H1 (cell line): Measurements from ENCODE around the gene CDH7. TPM values are rescaled to one million over a fixed set of nuclear protein-coding genes. Genes with fewer than 3 reads are reported as not detected.

Source experiments
- CTCF ChIA-PET: fragments of 300-600 bp; sonication (Branson Sonifier 250); formaldehyde crosslinking; loops from one replicate; lab custom pipeline; 2021; ENCODE audit not compliant: partially characterized antibody; lab: Charles Lee
- POLR2A ChIA-PET: fragments of 300-600 bp; sonication (Branson Sonifier 250); formaldehyde crosslinking; loops from one replicate; lab custom pipeline; 2021; ENCODE audit warnings: inconsistent platforms; ENCODE audit not compliant: partially characterized antibody; lab: Charles Lee
- DNase-seq, 2 experiments: peaks; one replicate each; pipeline versions ENCODE4 v3.0.0 to v3.0.0-alpha.2; 2010 to 2022; ENCODE audit warnings: low spot score in 2 of 2, low read depth in 1 of 2, mixed read lengths in 1 of 2
- FAIRE-seq: peaks from 2 replicates; lab custom pipeline; 2011; peaks lifted over from hg19 to GRCh38; lab: Jason Lieb, UNC
- H2AFZ ChIP-seq: 2 replicates; pipeline ENCODE4 v1.8.1; 2012; ENCODE audit warnings: low read length, inconsistent platforms
- H2AK5ac ChIP-seq: 2 replicates; pipeline ENCODE4 v1.6.1; 2013; ENCODE audit warnings: low read depth, low read length
- H2BK120ac ChIP-seq: replicated peaks from 2 replicates; pipeline ENCODE3; 2013; ENCODE audit warnings: low read depth, low read length, inconsistent platforms
- H2BK12ac ChIP-seq: 2 replicates; pipeline ENCODE4 v1.6.1; 2013; ENCODE audit warnings: low read depth, low read length
- H2BK15ac ChIP-seq: 2 replicates; pipeline ENCODE4 v1.6.1; 2013; ENCODE audit warnings: low read length
- H2BK20ac ChIP-seq: 2 replicates; pipeline ENCODE4 v1.6.1; 2013; ENCODE audit warnings: low read length
- H2BK5ac ChIP-seq: 2 replicates; pipeline ENCODE4 v1.6.1; 2013; ENCODE audit warnings: low read depth, low read length
- H3K14ac ChIP-seq: 2 replicates; pipeline ENCODE4 v1.6.1; 2013; ENCODE audit warnings: inconsistent platforms; ENCODE audit not compliant: insufficient read length
- H3K18ac ChIP-seq: 2 replicates; pipeline ENCODE4 v1.6.1; 2013; ENCODE audit warnings: low read length; ENCODE audit errors: extremely low read depth
- H3K23ac ChIP-seq: 2 replicates; pipeline ENCODE4 v1.6.1; 2013; ENCODE audit warnings: inconsistent platforms; ENCODE audit not compliant: insufficient read length
- H3K23me2 ChIP-seq: 2 replicates; pipeline ENCODE4 v1.6.1; 2013; ENCODE audit warnings: low read depth, low read length
- H3K27ac ChIP-seq: 2 replicates; pipeline ENCODE4 v1.6.1; 2011; ENCODE audit warnings: low read depth, low read length, inconsistent platforms
- H3K27me3 ChIP-seq, 4 experiments: replicated peaks in 1 of 4; 1 replicate in 1 of 4; 2 replicates in 3 of 4; pipeline versions ENCODE4 v1.6.1 to v1.8.1; 2011 to 2013; ENCODE audit warnings: low read length in 3 of 4, mild to moderate bottlenecking in 3 of 4, inconsistent platforms in 2 of 4, mixed read lengths in 2 of 4, moderate library complexity in 1 of 4; ENCODE audit not compliant: control insufficient read depth in 3 of 4, insufficient read depth in 3 of 4; ENCODE audit errors: extremely low read depth in 1 of 4
- H3K36me3 ChIP-seq, 4 experiments: 2 replicates each; pipeline versions ENCODE4 v1.6.1 to v1.8.1; 2011 to 2013; ENCODE audit warnings: mild to moderate bottlenecking in 4 of 4, low read length in 3 of 4, moderate library complexity in 2 of 4, control low read depth in 1 of 4, inconsistent platforms in 1 of 4; ENCODE audit not compliant: insufficient read depth in 4 of 4, control insufficient read depth in 2 of 4
- H3K4ac ChIP-seq: replicated peaks from 2 replicates; pipeline ENCODE3; 2013; ENCODE audit warnings: low read length, low read depth, mixed read lengths, inconsistent platforms; ENCODE audit not compliant: insufficient read length
- H3K4me1 ChIP-seq, 4 experiments: replicated peaks in 1 of 4; 1 replicate in 1 of 4; 2 replicates in 3 of 4; pipeline versions ENCODE4 v1.6.1 to v1.8.1; 2011 to 2013; ENCODE audit warnings: low read length in 3 of 4, inconsistent platforms in 2 of 4, mixed read lengths in 1 of 4; ENCODE audit not compliant: insufficient read depth in 4 of 4, control insufficient read depth in 3 of 4
- H3K4me2 ChIP-seq, 2 experiments: 2 replicates each; pipeline versions ENCODE4 v1.6.1 to v1.8.1; 2011 to 2013; ENCODE audit warnings: low read depth in 2 of 2, low read length in 2 of 2, control low read depth in 1 of 2, inconsistent platforms in 1 of 2, mild to moderate bottlenecking in 1 of 2; ENCODE audit not compliant: insufficient read depth in 1 of 2
- H3K4me3 ChIP-seq, 4 experiments: fragments of 200-600, 300-600 bp in 1 of 4; sonication (generic), shearing (Covaris generic), sonication (Bioruptor Twin) in 1 of 4; 2 replicates each; pipeline versions ENCODE4 v1.5.1 to v1.8.1; 2011 to 2016; ENCODE audit warnings: low read length in 4 of 4, low read depth in 3 of 4, control low read depth in 2 of 4, inconsistent platforms in 2 of 4, mild to moderate bottlenecking in 2 of 4, mixed read lengths in 1 of 4, moderate library complexity in 1 of 4; ENCODE audit not compliant: insufficient read depth in 2 of 4; ENCODE audit errors: extremely low read depth in 1 of 4
- H3K56ac ChIP-seq: replicated peaks from 2 replicates; pipeline ENCODE3; 2013; ENCODE audit warnings: low read depth, mild to moderate bottlenecking, mixed read lengths, low read length, inconsistent platforms; ENCODE audit not compliant: insufficient read length
- H3K79me1 ChIP-seq: 2 replicates; pipeline ENCODE4 v1.6.1; 2013; ENCODE audit warnings: low read depth, low read length, control low read depth
- H3K79me2 ChIP-seq, 2 experiments: 2 replicates each; pipeline versions ENCODE4 v1.6.1 to v1.8.1; 2012 to 2013; ENCODE audit warnings: low read length in 2 of 2, mild to moderate bottlenecking in 2 of 2, inconsistent platforms in 1 of 2; ENCODE audit not compliant: insufficient read depth in 2 of 2, control insufficient read depth in 1 of 2
- H3K9ac ChIP-seq, 4 experiments: replicated peaks in 1 of 4; 1 replicate in 1 of 4; 2 replicates in 3 of 4; pipeline versions ENCODE4 v1.6.1 to v1.8.1; 2011 to 2013; ENCODE audit warnings: low read depth in 3 of 4, low read length in 3 of 4, control low read depth in 2 of 4, mild to moderate bottlenecking in 2 of 4, moderate library complexity in 2 of 4, inconsistent platforms in 1 of 4; ENCODE audit errors: extremely low read depth in 1 of 4
- H3K9me3 ChIP-seq, 2 experiments: 2 replicates each; pipeline versions ENCODE4 v1.6.1 to v1.8.1; 2012 to 2013; ENCODE audit warnings: mild to moderate bottlenecking in 2 of 2, moderate library complexity in 2 of 2, control low read depth in 1 of 2, inconsistent platforms in 1 of 2, low read depth in 1 of 2, low read length in 1 of 2, mixed read lengths in 1 of 2; ENCODE audit not compliant: insufficient read depth in 2 of 2
- H4K20me1 ChIP-seq, 2 experiments: replicated peaks in 1 of 2; 2 replicates each; pipeline versions ENCODE3 to v1.8.1; 2011 to 2013; ENCODE audit warnings: inconsistent platforms in 2 of 2, low read length in 2 of 2, mild to moderate bottlenecking in 1 of 2; ENCODE audit not compliant: insufficient read depth in 2 of 2, control insufficient read depth in 1 of 2
- H4K5ac ChIP-seq: 2 replicates; pipeline ENCODE4 v1.6.1; 2013; ENCODE audit warnings: low read length, low read depth, mixed read lengths, inconsistent platforms; ENCODE audit not compliant: insufficient read length
- H4K8ac ChIP-seq: 2 replicates; pipeline ENCODE4 v1.8.0; 2013; ENCODE audit warnings: mild to moderate bottlenecking, moderate library complexity, low read length, inconsistent platforms; ENCODE audit not compliant: insufficient read depth; ENCODE audit errors: extremely low read depth
- H4K91ac ChIP-seq: replicated peaks from 2 replicates; pipeline ENCODE3; 2013; ENCODE audit warnings: low read length, mixed read lengths, inconsistent platforms; ENCODE audit not compliant: insufficient read length
- WGBS, 2 experiments: shearing (Covaris generic) in 1 of 2; methylation state at CpG; one replicate each; pipeline versions ENCODE4 v1.1.6 to v1.1.7; 2013 to 2015; ENCODE audit warnings: low lambda C conversion rate in 2 of 2, mixed read lengths in 2 of 2, inconsistent platforms in 1 of 2, low coverage in 1 of 2, missing lambda C conversion rate in 1 of 2; ENCODE audit not compliant: insufficient replicate concordance in 2 of 2, insufficient coverage in 1 of 2, insufficient read length in 1 of 2; ENCODE audit errors: extremely low coverage in 1 of 2, missing lambda C conversion rate in 1 of 2; 5-methylcytosine and 5-hydroxymethylcytosine counted together
- polyA plus RNA-seq, 7 experiments: library from polyadenylated mRNA; depleted of rRNA in 3 of 7; stranded (reverse) in 5 of 7; unstranded in 2 of 7; fragments of >200 nt in 5 of 7; fragments of 200-250 nt in 2 of 7; gene quantifications; 1 replicate in 5 of 7; 2 replicates in 1 of 7; 4 replicates in 1 of 7; pipeline versions ENCODE4 v1.2.1 to v1.2.3, GENCODE V29; 2011 to 2013; ENCODE audit warnings: missing spikeins in 2 of 7, mixed read lengths in 2 of 7
- total RNA-seq: library from RNA; stranded (reverse); fragmentation: NEBNext Ultra II Directional; extraction: Animal tissue kit (Norgen Biotek cat#: 25700); gene quantifications from 2 replicates; pipeline ENCODE4 v1.2.1, GENCODE V29; 2021
- TF ChIP-seq, protein P1 (sequence below): IDR thresholded peaks from 2 replicates; pipeline ENCODE4 v1.6.1; 2012; ENCODE audit warnings: low read length, inconsistent platforms

The CDH7 gene
- total and polyA plus RNA-seq, 2 of the 8 experiments (the other 6 are each of a cell fraction or from before 2014, with no cell fraction given): 1.00 to 1.5 TPM

DNA sequence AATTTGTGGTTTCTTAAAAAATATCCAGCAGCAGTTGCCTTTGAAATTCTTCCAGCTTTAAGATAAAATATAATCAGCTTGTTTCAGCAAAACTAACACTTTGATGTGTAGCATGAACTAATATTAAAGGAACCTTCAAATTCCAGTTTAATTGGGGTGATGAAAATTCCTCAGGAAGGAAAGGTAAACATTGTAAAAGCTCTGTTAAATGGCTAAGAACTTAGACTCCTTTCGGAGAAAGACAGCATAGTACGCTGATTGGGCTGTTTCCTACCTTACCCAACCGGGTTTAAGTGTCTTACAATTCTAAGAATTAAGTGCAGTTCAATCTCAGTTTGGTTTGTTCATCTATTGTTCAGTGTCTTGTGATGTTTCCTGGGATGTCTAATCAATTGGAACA, 108.3 kb downstream of the CDH7 start:
- H3K4me2 ChIP-seq: no peak overlapping the region
- H2BK120ac ChIP-seq: no peak overlapping the region
- no peak overlapping the region for H4K8ac ChIP-seq
- no peaks in the 10 kb centered on the region for H3K27me3 ChIP-seq
- H3K23ac ChIP-seq: no peak overlapping the region
- H3K56ac ChIP-seq: no peak overlapping the region
- no peak overlapping the region for H2BK5ac ChIP-seq
- POLR2A ChIA-PET: no interaction called here
- CTCF ChIA-PET: interaction anchor here (1.2 to 1.7 kb wide), 2 partner anchors 9 kb away, joined by 3 to 6 read pairs; no protein-coding TSS in a partner anchor
- no peak overlapping the region for H4K91ac ChIP-seq
- no peak overlapping the region for H2BK15ac ChIP-seq
- H2AK5ac ChIP-seq: no peak overlapping the region
- no peak for DNase-seq
- no peak overlapping the region for H4K5ac ChIP-seq
- no peaks in the 10 kb centered on the region for H3K4me1 ChIP-seq
- H4K20me1 ChIP-seq: no peaks in the 10 kb centered on the region
- no peaks in the 10 kb centered on the region for H3K79me2 ChIP-seq
- no peak overlapping the region for H2BK12ac ChIP-seq
- H3K36me3 ChIP-seq: no peaks in the 10 kb centered on the region
- no peaks in the 10 kb centered on the region for H3K79me1 ChIP-seq
- H3K27ac ChIP-seq: no peak overlapping the region
- H3K9me3 ChIP-seq: no peaks in the 10 kb centered on the region
- H3K14ac ChIP-seq: no peak overlapping the region
- no peak for FAIRE-seq
- H3K9ac ChIP-seq: no peak overlapping the region
- no peak overlapping the region for H2AFZ ChIP-seq
- H2BK20ac ChIP-seq: no peak overlapping the region
- H3K23me2 ChIP-seq: no peaks in the 10 kb centered on the region
- no peak overlapping the region for H3K4me3 ChIP-seq
- 92% methylated on average over 3 of the region's 3 CpGs; no CpG with 5 or more reads in 1 of the 2 experiments for WGBS, 2 experiments
- no peak overlapping the region for H3K18ac ChIP-seq
- no peak overlapping the region for H3K4ac ChIP-seq
- TF ChIP-seq, protein P1, sequence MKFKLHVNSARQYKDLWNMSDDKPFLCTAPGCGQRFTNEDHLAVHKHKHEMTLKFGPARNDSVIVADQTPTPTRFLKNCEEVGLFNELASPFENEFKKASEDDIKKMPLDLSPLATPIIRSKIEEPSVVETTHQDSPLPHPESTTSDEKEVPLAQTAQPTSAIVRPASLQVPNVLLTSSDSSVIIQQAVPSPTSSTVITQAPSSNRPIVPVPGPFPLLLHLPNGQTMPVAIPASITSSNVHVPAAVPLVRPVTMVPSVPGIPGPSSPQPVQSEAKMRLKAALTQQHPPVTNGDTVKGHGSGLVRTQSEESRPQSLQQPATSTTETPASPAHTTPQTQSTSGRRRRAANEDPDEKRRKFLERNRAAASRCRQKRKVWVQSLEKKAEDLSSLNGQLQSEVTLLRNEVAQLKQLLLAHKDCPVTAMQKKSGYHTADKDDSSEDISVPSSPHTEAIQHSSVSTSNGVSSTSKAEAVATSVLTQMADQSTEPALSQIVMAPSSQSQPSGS: no peak
